RWPE2 (cell line): Measurements from ENCODE around the gene SAMD15.
"Not testable (repeated sequence)": the region's sequence is repeated elsewhere in the genome, so short reads cannot be mapped to it uniquely, and the experiment has no call there.

ENCODE experiments used
- ATAC-seq: fragments of 200-7000 bp; cut with Tn5 transposase; 3 replicates; pipeline ENCODE4 v1.9.1; 2021; ENCODE audit warnings: low read depth
- DNase-seq: peaks from one replicate; pipeline ENCODE4 v3.0.0-alpha.2; 2020; ENCODE audit warnings: low spot score
- H3K27ac ChIP-seq: fragments of 450-650 bp; 2 replicates; pipeline ENCODE4 v1.5.1; 2017; ENCODE audit warnings: mild to moderate bottlenecking; ENCODE audit not compliant: poor library complexity, severe bottlenecking
- H3K27me3 ChIP-seq: fragments of 250-450 bp; sonication (Bioruptor Pico); 2 replicates; pipeline ENCODE4 v1.5.1; 2021; ENCODE audit warnings: mild to moderate bottlenecking, moderate library complexity; ENCODE audit not compliant: insufficient read depth, poor library complexity, severe bottlenecking
- H3K36me3 ChIP-seq: fragments of 250-450 bp; sonication (Bioruptor Pico); 2 replicates; pipeline ENCODE4 v1.5.1; 2020; ENCODE audit warnings: low read depth, mild to moderate bottlenecking, moderate library complexity
- H3K4me1 ChIP-seq: fragments of 250-450 bp; sonication (Bioruptor Pico); 2 replicates; pipeline ENCODE4 v1.5.1; 2021; ENCODE audit warnings: mild to moderate bottlenecking, moderate library complexity; ENCODE audit not compliant: insufficient read depth, poor library complexity, severe bottlenecking
- H3K4me3 ChIP-seq: fragments of 250-450 bp; sonication (Bioruptor Pico); 2 replicates; pipeline ENCODE4 v1.5.1; 2021; ENCODE audit warnings: mild to moderate bottlenecking, moderate library complexity; ENCODE audit not compliant: severe bottlenecking
- H3K9me3 ChIP-seq: fragments of 250-450 bp; sonication (Bioruptor Pico); 2 replicates; pipeline ENCODE4 v1.5.1; 2021; ENCODE audit warnings: mild to moderate bottlenecking, moderate library complexity; ENCODE audit not compliant: severe bottlenecking
- CTCF ChIP-seq: fragments of 450-650 bp; IDR thresholded peaks from one replicate; pipeline ENCODE4 v1.5.1; 2017; ENCODE audit warnings: mild to moderate bottlenecking, moderate library complexity; ENCODE audit not compliant: poor library complexity, severe bottlenecking

Gene SAMD15

GRCh38 chr14:77407158-77407557 is 30.0 kb downstream of the SAMD15 start:
- Histone ChIP-seq H3K9me3 (no peaks in the 10 kb centered on the region), H3K4me3 (no peak overlapping the region), H3K27ac (no peak overlapping the region), H3K27me3 (peaks cover 3% of the 10 kb centered on the region), H3K36me3 (no peaks in the 10 kb centered on the region), H3K4me1 (no peaks in the 10 kb centered on the region)
- no peak for TF ChIP-seq CTCF
- no peak for ATAC-seq
- no peak for DNase-seq

- Histone ChIP-seq H3K4me3 (no peak overlapping the region), H3K27me3 (peaks cover 3% of the 10 kb centered on the region), H3K9me3 (no peaks in the 10 kb centered on the region), H3K4me1 (no peaks in the 10 kb centered on the region), H3K36me3 (no peaks in the 10 kb centered on the region), H3K27ac (no peak overlapping the region)
- ATAC-seq (peak; percentile 64; the same call in 2 of the 3 replicates), DNase-seq (no peak)
- peak; percentile 57 for TF ChIP-seq CTCF
Observed at GRCh38 chr14:77409131-77409533, 32.0 kb downstream of the SAMD15 start.

- not testable (repeated sequence) for ATAC-seq
Observed at GRCh38 chr14:77415403-77416030, 38.3 kb downstream of the SAMD15 start.

GRCh38 chr14:77416098-77416497 is 38.9 kb downstream of the SAMD15 start:
- ATAC-seq, H3K27ac ChIP-seq, H3K4me3 ChIP-seq, H3K36me3 ChIP-seq, H3K9me3 ChIP-seq, DNase-seq, H3K27me3 ChIP-seq, H3K4me1 ChIP-seq: not testable (repeated sequence)

More at GRCh38 chr14:77415403-77416030, 38.3 kb downstream of the SAMD15 start:
- H3K9me3 ChIP-seq, H3K36me3 ChIP-seq, H3K4me1 ChIP-seq, H3K4me3 ChIP-seq, H3K27me3 ChIP-seq, DNase-seq, H3K27ac ChIP-seq: not testable (repeated sequence)

- DNase-seq (no peak), ATAC-seq (no peak)
- H3K27ac ChIP-seq: no peak overlapping the region
- TF ChIP-seq CTCF: no peak
- peaks cover 3% of the 10 kb centered on the region for H3K9me3 ChIP-seq
- H3K36me3 ChIP-seq: no peaks in the 10 kb centered on the region
- no peaks in the 10 kb centered on the region for H3K4me1 ChIP-seq
- no peak overlapping the region for H3K4me3 ChIP-seq
- no peaks in the 10 kb centered on the region for H3K27me3 ChIP-seq
Observed at GRCh38 chr14:77416836-77417235, 39.7 kb downstream of the SAMD15 start.

- H3K27ac ChIP-seq: no peak overlapping the region
- no peaks in the 10 kb centered on the region for H3K4me1 ChIP-seq
- ATAC-seq (peak; percentile 27; the same call in 1 of the 3 replicates), DNase-seq (no peak)
- H3K9me3 ChIP-seq: peaks cover 3% of the 10 kb centered on the region
- H3K27me3 ChIP-seq: no peaks in the 10 kb centered on the region
- peaks cover 23% of the 10 kb centered on the region for H3K36me3 ChIP-seq
- no peak overlapping the region for H3K4me3 ChIP-seq
- TF ChIP-seq CTCF: no peak
Observed at GRCh38 chr14:77421201-77421600, 44.0 kb downstream of the SAMD15 start.
